IMR-90 (cell line): ENCODE data around the gene ZNF844. TPM values are rescaled to one million over a fixed set of nuclear protein-coding genes. Genes with fewer than 3 reads are reported as not detected.
"Not testable (repeated sequence)": the region's sequence is repeated elsewhere in the genome, so short reads cannot be mapped to it uniquely, and the experiment has no call there.

Experiments used
- ATAC-seq: fragments of 200-7000 bp; cut with Tn5 transposase; 2 replicates; pipeline ENCODE4 v1.9.1; 2020; ENCODE audit warnings: low read depth, mild to moderate bottlenecking, moderate library complexity
- BruUV-seq: library from RNA; stranded (reverse); fragments of 400-500 nt; replicated peaks from 2 replicates; lab custom pipeline; 2021; lab: Mats Ljungman, UMichigan
- CTCF ChIA-PET: fragments of 300-600 bp; formaldehyde crosslinking; extraction: SDS; loops from one replicate; lab custom pipeline; 2021; ENCODE audit warnings: antibody characterized with exemption; lab: Yijun Ruan, JAX
- POLR2A ChIA-PET: fragments of 300-600 bp; sonication (Branson Sonifier 250); formaldehyde crosslinking; loops from one replicate; lab custom pipeline; 2022; ENCODE audit warnings: antibody characterized with exemption; ENCODE audit not compliant: unreplicated experiment; lab: Charles Lee
- DNase-seq: peaks from one replicate; pipeline ENCODE4 v3.0.0; 2013
- H2AFZ ChIP-seq: replicated peaks from 2 replicates; pipeline ENCODE3; 2013; ENCODE audit warnings: low read length, mild to moderate bottlenecking; ENCODE audit not compliant: poor library complexity
- H2AK5ac ChIP-seq: 2 replicates; pipeline ENCODE4 v1.6.1; 2013; ENCODE audit warnings: low read depth, low read length, inconsistent platforms
- H2AK9ac ChIP-seq: replicated peaks from 2 replicates; pipeline ENCODE3; 2013; ENCODE audit warnings: mild to moderate bottlenecking, low read depth, low read length, moderate library complexity; ENCODE audit not compliant: poor library complexity
- H2BK120ac ChIP-seq: 2 replicates; pipeline ENCODE4 v1.6.1; 2013; ENCODE audit warnings: low read depth, low read length, inconsistent platforms
- H2BK15ac ChIP-seq: 3 replicates; pipeline ENCODE4 v1.6.1; 2013; ENCODE audit warnings: low read depth, low read length, inconsistent platforms
- H2BK20ac ChIP-seq: 2 replicates; pipeline ENCODE4 v1.6.1; 2013; ENCODE audit warnings: low read depth, mild to moderate bottlenecking, inconsistent platforms, low read length, moderate library complexity
- H2BK5ac ChIP-seq: 2 replicates; pipeline ENCODE4 v1.6.1; 2013; ENCODE audit warnings: mild to moderate bottlenecking, low read depth, low read length, inconsistent platforms; ENCODE audit not compliant: poor library complexity, severe bottlenecking
- H3K14ac ChIP-seq: replicated peaks from 2 replicates; pipeline ENCODE4 v1.6.1; 2013; ENCODE audit warnings: low read depth, low read length, inconsistent platforms
- H3K18ac ChIP-seq: 2 replicates; pipeline ENCODE4 v1.6.1; 2013; ENCODE audit warnings: low read depth, low read length, control low read depth
- H3K23ac ChIP-seq: 2 replicates; pipeline ENCODE4 v1.6.1; 2013; ENCODE audit warnings: low read depth, low read length, inconsistent platforms
- H3K27ac ChIP-seq: 2 replicates; pipeline ENCODE4 v1.5.1; 2013; ENCODE audit warnings: mild to moderate bottlenecking, control low read depth, low read length; ENCODE audit not compliant: insufficient read depth
- H3K27me3 ChIP-seq: 2 replicates; pipeline ENCODE4 v1.6.1; 2013; ENCODE audit warnings: low read length; ENCODE audit not compliant: control insufficient read depth, insufficient read depth
- H3K36me3 ChIP-seq: 2 replicates; pipeline ENCODE4 v1.6.1; 2013; ENCODE audit warnings: low read length, mixed read lengths; ENCODE audit not compliant: control insufficient read depth, insufficient read depth
- H3K4ac ChIP-seq: 2 replicates; pipeline ENCODE4 v1.6.1; 2013; ENCODE audit warnings: low read depth, low read length, inconsistent platforms
- H3K4me1 ChIP-seq: 2 replicates; pipeline ENCODE4 v1.6.1; 2013; ENCODE audit warnings: low read length, mixed read lengths; ENCODE audit not compliant: control insufficient read depth, insufficient read depth
- H3K4me2 ChIP-seq: 2 replicates; pipeline ENCODE4 v1.6.1; 2013; ENCODE audit warnings: low read depth, mild to moderate bottlenecking, control low read depth, low read length, moderate library complexity
- H3K4me3 ChIP-seq: 2 replicates; pipeline ENCODE4 v1.5.1; 2013; ENCODE audit warnings: low read depth, mild to moderate bottlenecking, control low read depth, low read length, moderate library complexity; ENCODE audit not compliant: insufficient read depth
- H3K56ac ChIP-seq: 2 replicates; pipeline ENCODE4 v1.6.1; 2013; ENCODE audit warnings: low read length, inconsistent platforms; ENCODE audit not compliant: insufficient read depth; ENCODE audit errors: extremely low read depth
- H3K79me1 ChIP-seq, 2 experiments: 2 replicates each; pipeline ENCODE4 v1.6.1; 2013; ENCODE audit warnings: low read length in 2 of 2, inconsistent platforms in 1 of 2, low read depth in 1 of 2
- H3K9ac ChIP-seq: 2 replicates; pipeline ENCODE4 v1.6.1; 2013; ENCODE audit warnings: low read depth, low read length, control low read depth
- H3K9me1 ChIP-seq: 2 replicates; pipeline ENCODE4 v1.6.1; 2013; ENCODE audit warnings: low read length, inconsistent platforms; ENCODE audit not compliant: insufficient read depth
- H3K9me3 ChIP-seq: 2 replicates; pipeline ENCODE4 v1.6.1; 2013; ENCODE audit warnings: low read length; ENCODE audit not compliant: control insufficient read depth, insufficient read depth
- H4K20me1 ChIP-seq: 2 replicates; pipeline ENCODE4 v1.6.1; 2013; ENCODE audit warnings: low read length, inconsistent platforms; ENCODE audit not compliant: insufficient read depth
- H4K5ac ChIP-seq: 2 replicates; pipeline ENCODE4 v1.6.1; 2013; ENCODE audit warnings: mild to moderate bottlenecking, low read depth, low read length, control low read depth
- H4K8ac ChIP-seq, 2 experiments: 2 replicates each; pipeline ENCODE4 v1.6.1; 2013; ENCODE audit warnings: low read depth in 2 of 2, low read length in 2 of 2, control low read depth in 1 of 2, inconsistent platforms in 1 of 2
- H4K91ac ChIP-seq: 2 replicates; pipeline ENCODE4 v1.6.1; 2013; ENCODE audit warnings: low read depth, low read length, inconsistent platforms; ENCODE audit not compliant: insufficient read depth
- BHLHE40 ChIP-seq: fragments of 150-350 bp; IDR thresholded peaks from 2 replicates; pipeline ENCODE4 v1.6.1; 2016; ENCODE audit warnings: mild to moderate bottlenecking, low read depth, low read length
- CEBPB ChIP-seq: IDR thresholded peaks from 2 replicates; pipeline ENCODE4 v1.6.1; 2012; ENCODE audit warnings: low read depth, low read length, improper control_type of control experiment
- CHD1 ChIP-seq: IDR thresholded peaks from 2 replicates; pipeline ENCODE4 v1.6.1; 2012; ENCODE audit warnings: low read depth, low read length, improper control_type of control experiment
- ELK1 ChIP-seq: fragments of 150-350 bp; IDR thresholded peaks from 2 replicates; pipeline ENCODE4 v1.6.1; 2016; ENCODE audit warnings: low read depth, mild to moderate bottlenecking, low read length, moderate library complexity, borderline replicate concordance
- FOS ChIP-seq: fragments of 150-350 bp; IDR thresholded peaks from 2 replicates; pipeline ENCODE4 v1.6.1; 2016; ENCODE audit warnings: low read depth, low read length
- MAFK ChIP-seq: IDR thresholded peaks from 2 replicates; pipeline ENCODE4 v1.6.1; 2012; ENCODE audit warnings: low read depth, low read length, improper control_type of control experiment
- NFE2L2 ChIP-seq: fragments of 150-350 bp; IDR thresholded peaks from 2 replicates; pipeline ENCODE4 v1.6.1; 2016; ENCODE audit warnings: low read depth, mild to moderate bottlenecking, low read length
- POLR2A ChIP-seq: IDR thresholded peaks from 2 replicates; pipeline ENCODE4 v1.6.1; 2012; ENCODE audit warnings: mild to moderate bottlenecking, low read depth, low read length
- RCOR1 ChIP-seq: IDR thresholded peaks from 2 replicates; pipeline ENCODE4 v1.6.1; 2012; ENCODE audit warnings: mild to moderate bottlenecking, low read length, improper control_type of control experiment; ENCODE audit not compliant: insufficient replicate concordance
- RFX5 ChIP-seq: IDR thresholded peaks from 2 replicates; pipeline ENCODE4 v1.8.0; 2012; ENCODE audit warnings: low read depth, mild to moderate bottlenecking, low read length, moderate library complexity
- WGBS, 2 experiments: methylation state at CpG; one replicate each; pipeline versions ENCODE4 v1.1.5 to v1.1.7; 2013; ENCODE audit warnings: missing lambda C conversion rate in 2 of 2; ENCODE audit not compliant: insufficient read length in 1 of 2; ENCODE audit errors: extremely low coverage in 2 of 2; 5-methylcytosine and 5-hydroxymethylcytosine counted together
- dilution Hi-C: fragments of 300-500 bp; cut with HindIII; formaldehyde crosslinking; loops from one replicate; pipeline ENCODE4 v1.14.3; 2018; ENCODE audit warnings: low sequenced_read_pairs; ENCODE audit not compliant: unreplicated experiment
- in situ Hi-C: fragments of 300-500 bp; cut with MboI; formaldehyde crosslinking; loops from 3 replicates; pipeline ENCODE4 v1.14.3; 2019; ENCODE audit warnings: low sequenced_read_pairs, inconsistent platforms, mixed read lengths
- intact Hi-C: fragments of 100-400 bp; cut with micrococcal nuclease; formaldehyde crosslinking; loops from 2 replicates; pipeline ENCODE4 v1.10.0; 2022
- polyA plus RNA-seq, 3 experiments: library from polyadenylated mRNA; depleted of rRNA; stranded (reverse); fragments of >200 nt; gene quantifications; 2 replicates each; pipeline ENCODE4 v1.2.3, GENCODE V29; 2012; ENCODE audit warnings: low replicate concordance in 1 of 3
- total RNA-seq: library from RNA; depleted of rRNA; stranded (reverse); fragments of >200 nt; gene quantifications from 2 replicates; pipeline ENCODE4 v1.2.3, GENCODE V29; 2012

Gene ZNF844
- total and polyA plus RNA-seq, 2 of the 4 experiments (the other 2 are of a cell fraction), result 1.6 to 12.0 TPM

- Histone ChIP-seq H2AK5ac (no peak overlapping the region), H3K36me3 (peaks cover 46% of the 10 kb centered on the region), H3K9me1 (no peaks in the 10 kb centered on the region), H3K18ac (no peak overlapping the region), H3K4ac (no peak overlapping the region), H3K4me3 (no peak overlapping the region), H4K8ac (no peak overlapping the region), H4K20me1 (no peaks in the 10 kb centered on the region), H3K27ac (no peak overlapping the region), H2BK5ac (no peak overlapping the region), H2AFZ (no peak overlapping the region), H2BK20ac (no peak overlapping the region), H2BK15ac (no peak overlapping the region), H4K91ac (no peak overlapping the region), H3K4me1 (no peaks in the 10 kb centered on the region), H3K4me2 (no peak overlapping the region), H3K23ac (no peak overlapping the region), H3K79me1 (peaks cover 0 to 6% of the 10 kb centered on the region in 2 experiments; a peak in 2 of 4 replicates), H3K27me3 (no peaks in the 10 kb centered on the region), H2AK9ac (no peak overlapping the region), H3K14ac (no peak overlapping the region), H3K9ac (no peak overlapping the region), H2BK120ac (no peak overlapping the region), H3K56ac (no peak overlapping the region), H3K9me3 (peaks cover 82% of the 10 kb centered on the region), H4K5ac (no peak overlapping the region)
- intact Hi-C loops, result no loop called here
- ChIA-PET CTCF (no interaction called here), POLR2A (no interaction called here)
- no peak for ATAC-seq
- no CpG with 5 or more reads among the region's 3 CpGs for WGBS, 2 experiments
- in situ Hi-C loops, result no loop called here
- DNase-seq, result no peak
- dilution Hi-C loops, result no loop called here
- TF ChIP-seq POLR2A (no peak), MAFK (no peak), RCOR1 (no peak), BHLHE40 (no peak), ELK1 (no peak), NFE2L2 (no peak), FOS (no peak), RFX5 (no peak), CEBPB (no peak), CHD1 (no peak)
- BruUV-seq, result no TSS peak
These were observed 12.8 kb downstream of the ZNF844 start for GRCh38 chr19:12077375-12077774.

- H3K18ac ChIP-seq, intact Hi-C loops, BruUV-seq, H3K9ac ChIP-seq, H3K79me1 ChIP-seq, H2AK5ac ChIP-seq, H3K14ac ChIP-seq, H3K4me2 ChIP-seq, H2BK120ac ChIP-seq, dilution Hi-C loops, H3K4ac ChIP-seq, H2BK20ac ChIP-seq, H3K4me3 ChIP-seq, DNase-seq, in situ Hi-C loops, H2BK15ac ChIP-seq, ATAC-seq, H4K91ac ChIP-seq, H3K27ac ChIP-seq, H4K8ac ChIP-seq, H3K4me1 ChIP-seq, H3K27me3 ChIP-seq, H3K23ac ChIP-seq, H2AK9ac ChIP-seq, H4K5ac ChIP-seq, H3K56ac ChIP-seq, H2AFZ ChIP-seq, H2BK5ac ChIP-seq, H4K20me1 ChIP-seq, H3K9me1 ChIP-seq, POLR2A ChIA-PET: not testable (repeated sequence)
- no CpG with 5 or more reads among the region's 6 CpGs for WGBS, 2 experiments
- H3K9me3 ChIP-seq, result peaks cover 37% of the 10 kb centered on the region
- H3K36me3 ChIP-seq, result peaks cover 12% of the 10 kb centered on the region
- CTCF ChIA-PET, result interaction anchor here (0.7 to 1.8 kb wide), 2 partner anchors 8 to 110 kb away, joined by 5 read pairs; no protein-coding TSS in a partner anchor
These were observed 18.8 kb downstream of the ZNF844 start for GRCh38 chr19:12083336-12083735.
